ENCODE measurements around the gene HOXC6. TPM values are rescaled to one million over a fixed set of nuclear protein-coding genes. Genes with fewer than 3 reads are reported as not detected.

Gene HOXC6
- polyA plus RNA-seq, 4 donors: 1.5 to 10.4 (median 1.9) TPM; not detected in 1

DNA sequence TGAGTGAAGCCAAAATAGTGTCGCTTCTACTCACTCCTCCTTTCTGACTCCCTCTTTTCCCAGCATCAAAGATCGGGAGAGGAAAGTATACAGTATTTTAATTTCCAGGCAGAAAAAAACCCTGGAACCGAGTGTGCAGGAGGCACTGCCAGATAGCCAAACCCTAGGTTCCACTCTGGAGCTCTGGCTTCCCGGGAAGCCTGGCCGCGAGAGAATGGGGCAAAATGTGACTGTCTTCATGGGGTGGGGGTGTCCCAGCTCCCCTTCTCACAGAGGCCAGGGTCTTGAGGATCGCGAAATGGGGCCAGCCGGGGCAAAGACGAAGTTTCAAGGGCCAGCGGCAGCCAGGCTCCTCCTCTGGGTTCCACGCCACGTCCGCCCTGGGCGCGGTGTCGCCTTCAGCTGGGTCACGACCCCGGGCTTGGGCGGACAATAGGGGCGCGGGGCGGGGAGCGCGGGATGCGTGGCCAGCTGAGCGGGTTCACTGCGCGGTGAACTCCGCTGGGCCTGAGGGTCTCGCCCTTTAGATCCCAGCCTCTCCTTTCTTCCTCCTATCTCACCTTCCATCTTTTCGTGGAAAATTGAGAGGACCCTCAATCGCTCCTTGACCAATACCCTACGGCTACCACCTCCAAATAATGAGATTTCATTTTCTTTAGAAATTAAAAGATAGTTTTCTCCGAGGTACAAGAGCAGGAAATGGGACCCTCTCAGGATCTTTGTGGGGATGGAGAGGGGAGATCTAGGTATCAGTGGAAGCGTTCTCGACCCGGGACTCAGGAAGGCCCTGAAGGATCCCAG, 32.1 kb downstream of the HOXC6 start:
- peaks cover 0 to 2% (median 0%) of the 10 kb centered on the region in 3 donors for H3K36me3 ChIP-seq (ENCODE audit: control insufficient read depth in 3 of 3, insufficient read depth in 2 of 3, low read depth in 1 of 3, low read length in 3 of 3)
- H3K4me1 ChIP-seq (ENCODE audit: control insufficient read depth in 3 of 3, insufficient read depth in 2 of 3, low read depth in 1 of 3, low read length in 2 of 3): peaks cover 0 to 3% (median 0%) of the 10 kb centered on the region in 3 donors
- H3K27ac ChIP-seq (ENCODE audit: low read depth in 1 of 3, low read length in 2 of 3): no peak overlapping the region
- peaks cover 0 to 75% (median 20%) of the 10 kb centered on the region in 3 donors for H3K27me3 ChIP-seq (ENCODE audit: control insufficient read depth in 3 of 3, insufficient read depth in 3 of 3, low read length in 3 of 3)
- H3K9me3 ChIP-seq (ENCODE audit: control insufficient read depth in 2 of 2, insufficient read depth in 1 of 2, low read depth in 1 of 2, low read length in 1 of 2): no peaks in the 10 kb centered on the region
- 61 to 74% (median 63%) methylated on average over 35 to 38 of the region's 38 CpGs for WGBS, 3 donors
- H3K4me3 ChIP-seq (ENCODE audit: low read depth in 1 of 3, low read length in 3 of 3): no peak overlapping the region
- no peak for DNase-seq
- no peak for FAIRE-seq

DNA sequence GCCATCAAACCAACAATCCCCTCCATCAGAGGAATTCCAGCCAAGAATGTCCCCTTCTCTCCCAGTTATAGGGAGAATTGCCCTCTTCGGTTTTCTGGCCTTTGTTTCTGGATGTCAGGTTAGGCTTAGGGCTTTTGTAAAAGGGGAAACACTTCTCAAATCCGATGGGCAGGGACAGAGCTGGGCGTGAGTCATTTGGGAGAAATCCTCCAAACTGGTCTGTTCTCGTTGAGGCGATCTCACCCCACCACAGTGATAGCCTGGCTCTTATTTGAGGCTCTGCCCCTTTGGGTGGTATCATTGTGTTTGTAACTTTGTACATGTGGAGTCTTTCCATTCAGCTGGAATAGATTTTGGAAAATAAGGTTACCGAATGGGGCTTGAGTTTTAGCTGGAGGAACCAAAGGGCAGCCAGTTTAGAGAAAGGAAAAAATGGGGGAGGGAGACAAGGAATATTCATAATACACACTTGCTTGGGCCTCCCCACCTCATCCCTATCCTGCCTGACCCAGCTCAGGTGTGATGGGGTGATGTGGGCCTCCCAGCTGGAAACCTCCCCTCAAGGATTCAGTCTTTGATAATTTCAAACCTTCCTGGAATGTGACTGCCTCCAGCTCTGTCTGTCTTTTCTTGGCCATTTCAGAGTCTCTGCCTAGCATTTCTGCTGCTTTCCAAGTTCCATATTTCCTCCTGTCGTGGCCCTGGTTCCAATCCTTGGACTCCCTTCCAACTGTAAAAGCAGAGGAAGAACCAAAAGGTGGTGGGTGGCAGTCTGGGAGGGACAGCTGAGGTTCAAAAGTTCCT, 32.9 kb downstream of the HOXC6 start:
- H3K27me3 ChIP-seq (ENCODE audit: control insufficient read depth in 3 of 3, insufficient read depth in 3 of 3, low read length in 3 of 3): peaks cover 0 to 67% (median 24%) of the 10 kb centered on the region in 3 donors

DNA sequence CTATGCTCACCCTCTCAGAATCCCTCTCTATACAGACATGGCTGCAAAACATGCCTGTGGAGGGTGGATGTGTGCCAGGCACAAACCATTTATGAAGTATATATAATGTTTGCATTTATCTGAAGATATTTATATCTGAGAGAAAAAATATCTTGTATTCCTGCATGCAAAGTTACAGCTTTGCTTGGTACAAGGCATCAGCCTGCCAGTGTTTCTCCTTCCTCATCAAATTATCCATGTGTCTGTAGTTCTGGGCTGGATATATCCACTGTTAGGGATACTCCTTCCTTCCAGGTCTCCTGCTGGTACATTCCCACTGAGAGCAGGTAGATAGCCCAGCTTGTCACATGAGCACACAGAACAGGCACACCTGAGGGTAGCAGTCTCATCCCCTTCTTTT, 37.4 kb downstream of the HOXC6 start:
- Histone ChIP-seq H3K36me3 (ENCODE audit: control insufficient read depth in 3 of 3, insufficient read depth in 2 of 3, low read depth in 1 of 3, low read length in 3 of 3) (no peaks in the 10 kb centered on the region), H3K4me1 (ENCODE audit: control insufficient read depth in 3 of 3, insufficient read depth in 2 of 3, low read depth in 1 of 3, low read length in 2 of 3) (no peaks in the 10 kb centered on the region), H3K27ac (ENCODE audit: low read depth in 1 of 3, low read length in 2 of 3) (no peak overlapping the region), H3K27me3 (ENCODE audit: control insufficient read depth in 3 of 3, insufficient read depth in 3 of 3, low read length in 3 of 3) (peaks cover 0 to 36% (median 17%) of the 10 kb centered on the region in 3 donors), H3K9me3 (ENCODE audit: control insufficient read depth in 2 of 2, insufficient read depth in 1 of 2, low read depth in 1 of 2, low read length in 1 of 2) (no peaks in the 10 kb centered on the region), H3K4me3 (ENCODE audit: low read depth in 1 of 3, low read length in 3 of 3) (no peak overlapping the region)
- FAIRE-seq (no peak), DNase-seq (no peak)

More for the DNA sequence above, 32.9 kb downstream of the HOXC6 start:
- Histone ChIP-seq H3K27ac (ENCODE audit: low read depth in 1 of 3, low read length in 2 of 3) (no peak overlapping the region), H3K36me3 (ENCODE audit: control insufficient read depth in 3 of 3, insufficient read depth in 2 of 3, low read depth in 1 of 3, low read length in 3 of 3) (peaks cover 0 to 2% (median 0%) of the 10 kb centered on the region in 3 donors), H3K4me3 (ENCODE audit: low read depth in 1 of 3, low read length in 3 of 3) (no peak overlapping the region), H3K4me1 (ENCODE audit: control insufficient read depth in 3 of 3, insufficient read depth in 2 of 3, low read depth in 1 of 3, low read length in 2 of 3) (no peaks in the 10 kb centered on the region), H3K9me3 (ENCODE audit: control insufficient read depth in 2 of 2, insufficient read depth in 1 of 2, low read depth in 1 of 2, low read length in 1 of 2) (no peaks in the 10 kb centered on the region)
- FAIRE-seq (no peak), DNase-seq (no peak)
- 60 to 68% (median 63%) methylated on average over 7 of the region's 7 CpGs for WGBS, 3 donors

DNA sequence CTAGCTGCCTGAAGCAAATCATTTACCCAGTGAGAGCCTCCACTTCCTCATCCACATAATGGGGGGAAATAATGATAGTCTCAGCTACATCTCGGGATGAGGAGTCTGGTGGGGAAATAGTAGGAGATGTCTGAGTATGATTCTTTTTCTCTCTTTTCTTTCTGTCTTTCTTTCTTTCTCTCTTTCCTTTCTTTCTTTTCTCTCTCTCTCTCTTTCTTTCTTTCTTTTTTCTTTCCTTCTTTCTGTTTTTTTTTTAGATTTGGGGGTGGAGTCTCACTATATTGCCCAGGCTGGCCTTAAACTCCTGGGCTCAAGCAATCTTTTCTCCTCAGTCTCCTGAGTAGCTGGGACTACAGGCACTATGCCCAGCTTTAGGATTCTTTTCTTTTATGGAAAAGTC, 38.2 kb downstream of the HOXC6 start:
- Histone ChIP-seq H3K27ac (ENCODE audit: low read depth in 1 of 3, low read length in 2 of 3) (no peak overlapping the region), H3K4me1 (ENCODE audit: control insufficient read depth in 3 of 3, insufficient read depth in 2 of 3, low read depth in 1 of 3, low read length in 2 of 3) (no peaks in the 10 kb centered on the region), H3K36me3 (ENCODE audit: control insufficient read depth in 3 of 3, insufficient read depth in 2 of 3, low read depth in 1 of 3, low read length in 3 of 3) (no peaks in the 10 kb centered on the region), H3K9me3 (ENCODE audit: control insufficient read depth in 2 of 2, insufficient read depth in 1 of 2, low read depth in 1 of 2, low read length in 1 of 2) (no peaks in the 10 kb centered on the region), H3K4me3 (ENCODE audit: low read depth in 1 of 3, low read length in 3 of 3) (no peak overlapping the region), H3K27me3 (ENCODE audit: control insufficient read depth in 3 of 3, insufficient read depth in 3 of 3, low read length in 3 of 3) (peaks cover 0 to 36% (median 11%) of the 10 kb centered on the region in 3 donors)
- DNase-seq (no peak), FAIRE-seq (no peak)
- 64 to 76% (median 75%) methylated on average over 1 of the region's 1 CpG for WGBS, 3 donors

GRCh38 chr12:54068418-54069070, 40.3 kb downstream of the HOXC6 start:
- DNase-seq (no peak), FAIRE-seq (no peak)
- peak overlapping the region in 1 of 3 donors; percentile 0 for H3K27ac ChIP-seq (ENCODE audit: low read depth in 1 of 3, low read length in 2 of 3)
- 88 to 91% (median 89%) methylated on average over 4 of the region's 4 CpGs for WGBS, 3 donors
- H3K4me1 ChIP-seq (ENCODE audit: control insufficient read depth in 3 of 3, insufficient read depth in 2 of 3, low read depth in 1 of 3, low read length in 2 of 3): no peaks in the 10 kb centered on the region
- no peaks in the 10 kb centered on the region for H3K36me3 ChIP-seq (ENCODE audit: control insufficient read depth in 3 of 3, insufficient read depth in 2 of 3, low read depth in 1 of 3, low read length in 3 of 3)
- H3K27me3 ChIP-seq (ENCODE audit: control insufficient read depth in 3 of 3, insufficient read depth in 3 of 3, low read length in 3 of 3): peaks cover 0 to 21% (median 4%) of the 10 kb centered on the region in 3 donors
- H3K9me3 ChIP-seq (ENCODE audit: control insufficient read depth in 2 of 2, insufficient read depth in 1 of 2, low read depth in 1 of 2, low read length in 1 of 2): no peaks in the 10 kb centered on the region
- no peak overlapping the region for H3K4me3 ChIP-seq (ENCODE audit: low read depth in 1 of 3, low read length in 3 of 3)

DNA sequence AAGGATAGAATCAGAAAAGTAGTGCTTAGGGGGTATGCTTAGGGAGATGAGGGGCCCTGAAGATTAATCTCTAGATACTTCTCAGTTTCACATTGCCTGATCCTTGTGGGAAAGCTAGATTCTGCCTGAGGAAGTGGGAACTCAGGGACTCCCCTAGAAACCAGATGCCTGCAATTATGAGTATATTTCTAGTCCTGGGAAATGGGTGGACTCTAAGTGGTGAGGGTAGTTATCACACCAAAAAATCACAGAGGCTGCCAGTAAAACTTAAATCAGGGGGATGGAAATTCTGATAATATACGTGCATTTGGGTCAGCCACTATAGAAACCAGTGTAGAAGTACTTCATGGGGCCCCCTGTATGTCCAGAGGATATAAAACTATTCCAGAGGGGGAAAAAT, 43.7 kb downstream of the HOXC6 start:
- no peaks in the 10 kb centered on the region for H3K9me3 ChIP-seq (ENCODE audit: control insufficient read depth in 2 of 2, insufficient read depth in 1 of 2, low read depth in 1 of 2, low read length in 1 of 2)
- 43 to 56% (median 53%) methylated on average over 1 of the region's 1 CpG for WGBS, 3 donors
- H3K4me3 ChIP-seq (ENCODE audit: low read depth in 1 of 3, low read length in 3 of 3): no peak overlapping the region
- H3K27ac ChIP-seq (ENCODE audit: low read depth in 1 of 3, low read length in 2 of 3): no peak overlapping the region
- H3K27me3 ChIP-seq (ENCODE audit: control insufficient read depth in 3 of 3, insufficient read depth in 3 of 3, low read length in 3 of 3): peaks cover 0 to 26% (median 4%) of the 10 kb centered on the region in 3 donors
- no peak for DNase-seq
- no peak for FAIRE-seq
- no peaks in the 10 kb centered on the region for H3K36me3 ChIP-seq (ENCODE audit: control insufficient read depth in 3 of 3, insufficient read depth in 2 of 3, low read depth in 1 of 3, low read length in 3 of 3)
- H3K4me1 ChIP-seq (ENCODE audit: control insufficient read depth in 3 of 3, insufficient read depth in 2 of 3, low read depth in 1 of 3, low read length in 2 of 3): no peaks in the 10 kb centered on the region

DNA sequence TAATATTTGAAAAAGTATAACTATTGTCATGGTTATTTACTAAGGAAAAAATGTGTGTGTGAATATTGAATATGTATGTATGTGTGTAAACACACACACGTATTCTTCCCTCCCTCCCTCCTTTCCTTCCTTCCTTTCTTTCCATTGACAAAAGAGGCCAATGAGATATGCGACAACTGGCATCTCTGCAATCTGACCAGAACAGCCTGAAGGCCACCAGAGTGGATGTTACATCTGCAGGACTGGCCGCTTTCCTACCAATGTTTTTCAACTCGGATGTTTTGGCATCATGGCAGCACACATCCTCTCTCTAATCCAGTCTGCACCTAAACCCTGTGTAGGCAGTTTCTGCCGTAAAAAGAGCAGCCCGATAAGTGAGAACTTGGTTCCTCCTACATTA, 46.1 kb downstream of the HOXC6 start:
- H3K9me3 ChIP-seq (ENCODE audit: control insufficient read depth in 2 of 2, insufficient read depth in 1 of 2, low read depth in 1 of 2, low read length in 1 of 2): no peaks in the 10 kb centered on the region
- peaks cover 0 to 21% (median 4%) of the 10 kb centered on the region in 3 donors for H3K27me3 ChIP-seq (ENCODE audit: control insufficient read depth in 3 of 3, insufficient read depth in 3 of 3, low read length in 3 of 3)
- 77 to 85% (median 84%) methylated on average over 6 of the region's 6 CpGs for WGBS, 3 donors
- H3K4me1 ChIP-seq (ENCODE audit: control insufficient read depth in 3 of 3, insufficient read depth in 2 of 3, low read depth in 1 of 3, low read length in 2 of 3): no peaks in the 10 kb centered on the region
- H3K4me3 ChIP-seq (ENCODE audit: low read depth in 1 of 3, low read length in 3 of 3): no peak overlapping the region
- no peak overlapping the region for H3K27ac ChIP-seq (ENCODE audit: low read depth in 1 of 3, low read length in 2 of 3)
- DNase-seq (no peak), FAIRE-seq (no peak)
- H3K36me3 ChIP-seq (ENCODE audit: control insufficient read depth in 3 of 3, insufficient read depth in 2 of 3, low read depth in 1 of 3, low read length in 3 of 3): no peaks in the 10 kb centered on the region

DNA sequence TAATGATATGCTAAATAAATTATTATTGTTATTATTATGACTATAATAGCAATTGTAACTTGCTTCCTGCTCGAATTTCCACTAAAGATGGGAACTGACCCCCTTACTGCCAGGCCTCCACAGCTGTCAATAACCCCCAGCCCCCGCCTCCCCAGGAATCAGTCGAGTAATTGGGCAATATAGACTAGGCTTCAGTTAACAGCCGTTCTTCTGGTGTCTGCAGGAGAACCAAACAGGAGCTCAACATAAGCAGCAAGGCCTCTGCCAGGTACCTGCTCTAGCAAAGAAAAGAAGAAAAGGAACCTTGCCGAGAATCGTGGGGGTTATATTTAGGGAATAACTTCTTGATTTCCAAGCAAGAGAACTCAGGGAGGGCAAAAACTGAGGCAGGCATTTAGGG, 47.2 kb downstream of the HOXC6 start:
- Histone ChIP-seq H3K36me3 (ENCODE audit: control insufficient read depth in 3 of 3, insufficient read depth in 2 of 3, low read depth in 1 of 3, low read length in 3 of 3) (no peaks in the 10 kb centered on the region), H3K4me3 (ENCODE audit: low read depth in 1 of 3, low read length in 3 of 3) (no peak overlapping the region), H3K9me3 (ENCODE audit: control insufficient read depth in 2 of 2, insufficient read depth in 1 of 2, low read depth in 1 of 2, low read length in 1 of 2) (no peaks in the 10 kb centered on the region), H3K27ac (ENCODE audit: low read depth in 1 of 3, low read length in 2 of 3) (no peak overlapping the region), H3K27me3 (ENCODE audit: control insufficient read depth in 3 of 3, insufficient read depth in 3 of 3, low read length in 3 of 3) (peaks cover 0 to 19% (median 4%) of the 10 kb centered on the region in 3 donors), H3K4me1 (ENCODE audit: control insufficient read depth in 3 of 3, insufficient read depth in 2 of 3, low read depth in 1 of 3, low read length in 2 of 3) (no peaks in the 10 kb centered on the region)
- no peak for DNase-seq
- WGBS, 3 donors: 60 to 63% (median 62%) methylated on average over 6 of the region's 6 CpGs
- FAIRE-seq: no peak
